Measurements from ENCODE around the gene RPL3. TPM values are rescaled to one million over a fixed set of nuclear protein-coding genes. Genes with fewer than 3 reads are reported as not detected.

The RPL3 gene
- total RNA-seq, 2 donors from 2014 or later: 908 to 1,235 TPM

- DNase-seq (ENCODE audit: low spot score) (no peak), ATAC-seq (ENCODE audit: insufficient number of reproducible peaks, low FRiP score, low read depth) (no peak)
- TF ChIP-seq CTCF (IDR thresholded peaks at IDR 0.05): no peak
- no peak overlapping the region for H3K4me3 ChIP-seq
- no peak overlapping the region for H3K27ac ChIP-seq
- peaks cover 17 to 28% of the 10 kb centered on the region in 2 donors for H3K4me1 ChIP-seq (ENCODE audit: control insufficient read depth in 1 of 2, low read depth in 2 of 2)
- H3K9me3 ChIP-seq: no peaks in the 10 kb centered on the region
- H3K27me3 ChIP-seq (replicated peaks; ENCODE audit: insufficient read depth): no peaks in the 10 kb centered on the region
- no peaks in the 10 kb centered on the region for H3K36me3 ChIP-seq
These were observed 16.1 kb downstream of the RPL3 start for GRCh38 chr22:39303358-39303757.

- no peak for DNase-seq (ENCODE audit: low spot score)
- Histone ChIP-seq H3K27ac (no peak overlapping the region), H3K4me3 (no peak overlapping the region), H3K9me3 (no peaks in the 10 kb centered on the region), H3K36me3 (no peaks in the 10 kb centered on the region), H3K27me3 (replicated peaks; ENCODE audit: insufficient read depth) (no peaks in the 10 kb centered on the region), H3K4me1 (ENCODE audit: control insufficient read depth in 1 of 2, low read depth in 2 of 2) (peaks cover 21 to 34% of the 10 kb centered on the region in 2 donors)
- no peak for TF ChIP-seq CTCF (IDR thresholded peaks at IDR 0.05)
- ATAC-seq (ENCODE audit: insufficient number of reproducible peaks, low FRiP score, low read depth): no peak
These were observed 16.9 kb downstream of the RPL3 start for GRCh38 chr22:39302431-39302960.

GRCh38 chr22:39301926-39302325 lies 17.5 kb downstream of the RPL3 start:
- Histone ChIP-seq H3K4me1 (ENCODE audit: control insufficient read depth in 1 of 2, low read depth in 2 of 2) (peaks cover 26 to 40% of the 10 kb centered on the region in 2 donors), H3K4me3 (no peak overlapping the region), H3K27ac (no peak overlapping the region), H3K9me3 (no peaks in the 10 kb centered on the region), H3K27me3 (replicated peaks; ENCODE audit: insufficient read depth) (no peaks in the 10 kb centered on the region), H3K36me3 (no peaks in the 10 kb centered on the region)
- no peak for TF ChIP-seq CTCF (IDR thresholded peaks at IDR 0.05)
- no peak for ATAC-seq (ENCODE audit: insufficient number of reproducible peaks, low FRiP score, low read depth)
- no peak for DNase-seq (ENCODE audit: low spot score)

- H3K4me1 ChIP-seq (ENCODE audit: control insufficient read depth in 1 of 2, low read depth in 2 of 2): peaks cover 30 to 45% of the 10 kb centered on the region in 2 donors
- no peak overlapping the region for H3K4me3 ChIP-seq
- TF ChIP-seq CTCF (IDR thresholded peaks at IDR 0.05): no peak
- no peaks in the 10 kb centered on the region for H3K27me3 ChIP-seq (replicated peaks; ENCODE audit: insufficient read depth)
- DNase-seq (ENCODE audit: low spot score): no peak
- H3K27ac ChIP-seq: no peak overlapping the region
- ATAC-seq (ENCODE audit: insufficient number of reproducible peaks, low FRiP score, low read depth): no peak
- H3K36me3 ChIP-seq: no peaks in the 10 kb centered on the region
- no peaks in the 10 kb centered on the region for H3K9me3 ChIP-seq
These were observed 18.3 kb downstream of the RPL3 start for GRCh38 chr22:39301108-39301507.

GRCh38 chr22:39300186-39300830 lies 19.1 kb downstream of the RPL3 start:
- Histone ChIP-seq H3K4me3 (peak overlapping the region; percentile 59), H3K4me1 (ENCODE audit: control insufficient read depth in 1 of 2, low read depth in 2 of 2) (peaks cover 30 to 45% of the 10 kb centered on the region in 2 donors), H3K36me3 (no peaks in the 10 kb centered on the region), H3K27me3 (replicated peaks; ENCODE audit: insufficient read depth) (no peaks in the 10 kb centered on the region), H3K9me3 (no peaks in the 10 kb centered on the region), H3K27ac (peak overlapping the region; percentile 37 to 52)
- ATAC-seq (ENCODE audit: insufficient number of reproducible peaks, low FRiP score, low read depth) (no peak), DNase-seq (ENCODE audit: low spot score) (no peak)
- peak; percentile 9 for TF ChIP-seq CTCF (IDR thresholded peaks at IDR 0.05)

All from thoracic aorta (tissue), 2 donors.